Osteocyte (in vitro differentiated cells): ENCODE measurements around the gene GZMB. TPM values are rescaled to one million over a fixed set of nuclear protein-coding genes. Genes with fewer than 3 reads are reported as not detected.
"Not testable (repeated sequence)": the region's sequence is repeated elsewhere in the genome, so short reads cannot be mapped to it uniquely, and the experiment has no call there.

Experiments
- DNase-seq: peaks from one replicate; pipeline ENCODE4 v3.0.0; 2021; ENCODE audit warnings: mixed read lengths; ENCODE audit not compliant: unreplicated experiment; ENCODE audit errors: extremely low spot score
- H3K27ac Mint-ChIP-seq: one replicate; pipeline ENCODE4 v1.8.0; 2021; ENCODE audit warnings: mild to moderate bottlenecking, mixed read lengths; ENCODE audit not compliant: unreplicated experiment
- H3K27me3 Mint-ChIP-seq: one replicate; pipeline ENCODE4 v1.8.0; 2021; ENCODE audit warnings: mixed read lengths; ENCODE audit not compliant: unreplicated experiment
- H3K36me3 Mint-ChIP-seq: one replicate; pipeline ENCODE4 v1.8.0; 2021; ENCODE audit warnings: mixed read lengths; ENCODE audit not compliant: unreplicated experiment
- H3K4me1 Mint-ChIP-seq: one replicate; pipeline ENCODE4 v1.8.0; 2021; ENCODE audit warnings: mixed read lengths; ENCODE audit not compliant: unreplicated experiment
- H3K4me3 Mint-ChIP-seq: one replicate; pipeline ENCODE4 v1.8.0; 2021; ENCODE audit warnings: mild to moderate bottlenecking, moderate library complexity, mixed read lengths; ENCODE audit not compliant: unreplicated experiment
- H3K9me3 Mint-ChIP-seq: one replicate; pipeline ENCODE4 v1.8.0; 2021; ENCODE audit warnings: mixed read lengths; ENCODE audit not compliant: unreplicated experiment
- total RNA-seq: library from RNA; stranded (reverse); gene quantifications from 2 replicates; pipeline ENCODE4 v1.2.1, GENCODE V29; 2021
- TF ChIP-seq, protein P1 (sequence below): fragments of 200-600 bp; sonication (generic); IDR thresholded peaks from 2 replicates; pipeline ENCODE4 v1.5.0; 2021; ENCODE audit warnings: antibody characterized with exemption, mild to moderate bottlenecking, moderate library complexity

GZMB gene
- total RNA-seq, 1 donor from 2014 or later, result not detected

DNA sequence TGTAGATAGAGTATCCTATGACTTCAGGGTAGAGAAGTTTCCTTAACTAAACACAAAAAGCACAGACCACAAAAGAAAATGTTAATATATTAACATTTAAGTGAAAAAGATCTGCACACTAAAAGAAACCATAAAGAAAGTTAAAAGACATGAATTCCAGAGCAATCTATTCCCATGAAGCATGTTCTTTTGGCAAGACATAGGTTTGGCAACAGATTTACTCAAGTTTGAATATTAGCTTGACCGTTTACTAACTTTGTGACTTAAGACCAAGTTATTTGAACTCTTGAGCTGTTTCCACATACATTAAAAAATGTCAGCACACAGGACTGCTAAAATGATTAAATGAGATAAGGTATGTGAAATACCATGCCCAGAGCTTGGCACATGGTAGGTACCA lies 35.7 kb upstream of the GZMB start:
- Mint-ChIP-seq H3K27ac (no peak overlapping the region), H3K4me3 (no peak overlapping the region), H3K9me3 (no peaks in the 10 kb centered on the region), H3K4me1 (no peaks in the 10 kb centered on the region), H3K27me3 (peaks cover 14% of the 10 kb centered on the region), H3K36me3 (no peaks in the 10 kb centered on the region)
- TF ChIP-seq, protein P1, sequence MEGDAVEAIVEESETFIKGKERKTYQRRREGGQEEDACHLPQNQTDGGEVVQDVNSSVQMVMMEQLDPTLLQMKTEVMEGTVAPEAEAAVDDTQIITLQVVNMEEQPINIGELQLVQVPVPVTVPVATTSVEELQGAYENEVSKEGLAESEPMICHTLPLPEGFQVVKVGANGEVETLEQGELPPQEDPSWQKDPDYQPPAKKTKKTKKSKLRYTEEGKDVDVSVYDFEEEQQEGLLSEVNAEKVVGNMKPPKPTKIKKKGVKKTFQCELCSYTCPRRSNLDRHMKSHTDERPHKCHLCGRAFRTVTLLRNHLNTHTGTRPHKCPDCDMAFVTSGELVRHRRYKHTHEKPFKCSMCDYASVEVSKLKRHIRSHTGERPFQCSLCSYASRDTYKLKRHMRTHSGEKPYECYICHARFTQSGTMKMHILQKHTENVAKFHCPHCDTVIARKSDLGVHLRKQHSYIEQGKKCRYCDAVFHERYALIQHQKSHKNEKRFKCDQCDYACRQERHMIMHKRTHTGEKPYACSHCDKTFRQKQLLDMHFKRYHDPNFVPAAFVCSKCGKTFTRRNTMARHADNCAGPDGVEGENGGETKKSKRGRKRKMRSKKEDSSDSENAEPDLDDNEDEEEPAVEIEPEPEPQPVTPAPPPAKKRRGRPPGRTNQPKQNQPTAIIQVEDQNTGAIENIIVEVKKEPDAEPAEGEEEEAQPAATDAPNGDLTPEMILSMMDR, result no peak
- no peak for DNase-seq

DNA sequence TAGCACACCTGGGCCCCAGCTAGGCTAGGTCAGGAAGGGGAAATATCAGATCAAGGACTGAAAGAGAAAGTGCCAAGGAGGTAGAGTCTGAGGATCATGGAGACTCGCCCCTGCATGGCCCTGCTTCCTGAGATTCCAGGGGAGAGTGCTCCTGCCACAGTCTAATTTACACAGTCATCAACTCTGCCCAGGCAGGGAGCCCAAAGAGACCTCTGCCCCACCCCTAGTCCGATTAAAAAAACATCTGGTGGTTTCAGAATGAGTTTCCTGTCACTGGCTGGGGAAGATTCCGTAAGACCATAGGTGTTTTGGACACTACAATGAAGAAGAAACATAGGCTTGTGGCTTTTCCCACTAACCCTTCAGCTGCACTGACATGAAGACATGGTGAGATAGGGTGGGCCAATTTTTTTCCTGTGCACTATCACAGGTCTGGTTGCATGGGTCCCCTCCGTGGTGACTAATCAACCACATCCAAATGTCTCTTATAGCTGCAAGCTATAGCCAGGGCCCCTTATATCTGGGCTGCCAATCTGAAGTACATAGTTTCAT lies 31.5 kb upstream of the GZMB start:
- Mint-ChIP-seq H3K36me3 (no peaks in the 10 kb centered on the region), H3K4me1 (no peaks in the 10 kb centered on the region), H3K9me3 (no peaks in the 10 kb centered on the region), H3K27ac (no peak overlapping the region), H3K4me3 (no peak overlapping the region), H3K27me3 (peaks cover 4% of the 10 kb centered on the region)
- TF ChIP-seq, protein P1, result no peak
- DNase-seq, result no peak

DNA sequence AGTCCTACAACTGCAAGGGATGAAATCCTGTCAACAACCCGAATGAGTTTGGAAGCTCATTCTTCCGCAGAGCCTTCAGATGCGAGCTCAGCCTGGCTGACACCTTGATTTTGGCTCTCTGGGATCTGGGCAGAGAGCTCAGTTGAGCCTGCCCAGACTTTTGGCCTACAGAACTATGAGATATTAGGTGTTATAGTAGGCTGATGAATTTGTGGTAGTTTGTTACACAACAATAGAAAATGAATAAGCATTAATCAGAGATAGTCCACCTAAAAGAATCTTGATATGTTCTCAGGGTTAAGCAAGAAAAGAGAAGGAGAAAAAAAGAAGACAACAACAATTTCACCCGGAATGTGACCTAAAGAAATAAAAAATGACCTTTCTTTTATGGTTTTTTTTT lies 30.4 kb upstream of the GZMB start:
- no peaks in the 10 kb centered on the region for H3K9me3 Mint-ChIP-seq

DNA sequence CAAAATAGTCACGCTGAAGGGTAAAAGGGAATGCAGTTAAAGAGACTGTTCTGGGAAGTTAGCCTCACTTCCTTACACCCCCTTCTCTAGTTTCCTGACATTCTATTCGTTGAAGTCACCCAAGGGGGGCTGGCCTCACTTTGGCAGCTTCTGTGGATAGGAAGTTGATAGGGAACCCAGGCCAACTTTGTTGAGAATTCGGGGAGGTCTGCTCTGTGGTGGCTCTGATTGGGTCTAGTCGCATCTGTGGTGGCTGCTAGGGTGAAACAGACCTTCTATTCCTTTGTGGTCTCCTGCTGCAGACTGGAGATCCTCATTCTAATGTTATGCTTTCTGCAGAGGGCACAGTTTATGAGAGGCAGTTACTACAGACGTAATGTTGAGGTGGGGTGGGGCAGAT lies 28.8 kb upstream of the GZMB start:
- Mint-ChIP-seq H3K36me3 (no peaks in the 10 kb centered on the region), H3K9me3 (no peaks in the 10 kb centered on the region), H3K27me3 (peaks cover 4% of the 10 kb centered on the region), H3K4me1 (no peaks in the 10 kb centered on the region), H3K4me3 (no peak overlapping the region), H3K27ac (no peak overlapping the region)
- no peak for DNase-seq
- TF ChIP-seq, protein P1, result no peak

More for the DNA sequence above, 30.4 kb upstream of the GZMB start:
- Mint-ChIP-seq H3K27ac (no peak overlapping the region), H3K27me3 (peaks cover 4% of the 10 kb centered on the region), H3K4me1 (no peaks in the 10 kb centered on the region), H3K36me3 (no peaks in the 10 kb centered on the region), H3K4me3 (no peak overlapping the region)
- no peak for DNase-seq
- TF ChIP-seq, protein P1, result no peak

DNA sequence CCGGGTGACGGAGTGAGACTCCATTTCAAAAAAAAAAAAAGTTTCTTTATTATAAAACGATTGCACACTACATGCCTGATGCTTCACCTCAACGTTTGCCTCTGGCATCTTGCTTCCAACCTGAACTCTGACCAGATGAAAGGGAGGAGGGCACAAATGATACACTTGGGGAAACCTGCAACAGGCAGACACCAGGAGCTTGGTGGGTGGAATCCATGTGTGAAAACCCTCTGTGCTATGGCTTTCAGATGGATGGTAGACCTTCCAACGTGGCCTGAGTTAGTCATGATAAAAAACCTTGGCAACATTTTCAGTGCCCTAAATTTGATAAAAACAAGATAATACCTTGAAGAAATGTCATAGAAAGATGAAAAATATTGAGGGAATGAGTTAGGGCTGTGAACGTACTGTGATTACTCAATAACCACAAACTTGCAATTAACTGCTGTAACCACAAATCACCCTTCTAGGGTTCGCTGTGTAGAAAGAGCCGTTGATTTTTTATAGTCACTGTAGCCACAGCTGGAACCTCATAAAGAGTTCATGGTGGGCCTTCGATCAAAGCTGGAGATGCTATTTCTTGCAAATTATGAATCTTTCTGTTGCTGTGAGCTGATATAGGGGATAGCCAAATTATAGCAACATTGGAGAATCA lies 26.1 kb upstream of the GZMB start:
- Mint-ChIP-seq H3K36me3 (no peaks in the 10 kb centered on the region), H3K4me1 (no peaks in the 10 kb centered on the region), H3K27ac (no peak overlapping the region), H3K4me3 (no peak overlapping the region), H3K9me3 (no peaks in the 10 kb centered on the region), H3K27me3 (peaks cover 2% of the 10 kb centered on the region)
- DNase-seq, result no peak
- TF ChIP-seq, protein P1, result no peak

DNA sequence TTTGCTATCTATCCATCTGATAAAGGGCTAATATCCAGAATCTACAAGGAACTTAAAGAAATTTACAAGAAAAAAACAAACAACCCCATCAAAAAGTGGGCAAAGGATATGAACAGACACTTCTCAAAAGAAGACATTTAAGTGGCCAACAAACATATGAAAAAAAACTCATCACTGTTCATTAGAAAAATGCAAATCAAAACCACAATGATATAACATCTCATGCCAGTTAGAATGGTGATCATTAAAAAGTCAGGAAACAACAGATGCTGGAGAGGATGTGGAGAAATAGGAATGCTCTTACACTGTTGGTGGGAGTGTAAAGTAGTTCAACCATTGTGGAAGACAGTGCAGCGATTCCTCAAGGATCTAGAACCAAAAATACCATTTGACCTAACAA lies 14.4 kb upstream of the GZMB start:
- DNase-seq, H3K9me3 Mint-ChIP-seq, H3K4me1 Mint-ChIP-seq, H3K27me3 Mint-ChIP-seq, H3K36me3 Mint-ChIP-seq, H3K4me3 Mint-ChIP-seq, H3K27ac Mint-ChIP-seq: not testable (repeated sequence)
